GM19035 (cell line): ENCODE results near the gene ZNF530.
A peak's percentile ranks its signal among the peaks of the same experiment; 100 is the strongest.

Experiments used
- ATAC-seq: cut with Tn5 transposase; IDR thresholded peaks from one replicate; pipeline ENCODE4 v1.9.1; 2021; ENCODE audit not compliant: unreplicated experiment

The ZNF530 gene

GRCh38 chr19:57613941-57614743, 14.5 kb downstream of the ZNF530 start, which contains the start of gene ZNF134:
ZNF134 (plus strand) TSS chr19:57614242; CDS start chr19:57619469, 5,227 bp downstream.
- ATAC-seq = peak; percentile 95

DNA sequence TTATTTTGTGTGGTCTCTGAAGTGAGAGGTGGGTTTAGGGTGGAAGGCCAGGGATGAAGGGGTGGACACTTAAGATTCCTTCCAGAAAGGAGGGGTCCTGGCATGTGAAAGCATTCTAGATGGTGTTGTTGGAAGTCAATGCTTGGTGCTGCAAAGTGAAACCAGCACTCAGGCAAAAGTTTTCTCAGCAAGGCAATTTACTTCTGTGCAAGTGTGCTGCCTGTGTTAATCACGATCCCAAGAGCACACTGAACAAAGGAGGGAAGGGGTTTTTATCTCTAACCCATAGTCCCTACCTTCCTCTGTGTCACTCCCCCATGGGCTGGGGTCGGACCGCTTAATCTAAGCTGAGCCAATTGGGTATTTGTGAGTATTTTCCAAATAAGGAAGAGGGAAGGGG, 15.7 kb downstream of the ZNF530 start:
- no peak for ATAC-seq

DNA sequence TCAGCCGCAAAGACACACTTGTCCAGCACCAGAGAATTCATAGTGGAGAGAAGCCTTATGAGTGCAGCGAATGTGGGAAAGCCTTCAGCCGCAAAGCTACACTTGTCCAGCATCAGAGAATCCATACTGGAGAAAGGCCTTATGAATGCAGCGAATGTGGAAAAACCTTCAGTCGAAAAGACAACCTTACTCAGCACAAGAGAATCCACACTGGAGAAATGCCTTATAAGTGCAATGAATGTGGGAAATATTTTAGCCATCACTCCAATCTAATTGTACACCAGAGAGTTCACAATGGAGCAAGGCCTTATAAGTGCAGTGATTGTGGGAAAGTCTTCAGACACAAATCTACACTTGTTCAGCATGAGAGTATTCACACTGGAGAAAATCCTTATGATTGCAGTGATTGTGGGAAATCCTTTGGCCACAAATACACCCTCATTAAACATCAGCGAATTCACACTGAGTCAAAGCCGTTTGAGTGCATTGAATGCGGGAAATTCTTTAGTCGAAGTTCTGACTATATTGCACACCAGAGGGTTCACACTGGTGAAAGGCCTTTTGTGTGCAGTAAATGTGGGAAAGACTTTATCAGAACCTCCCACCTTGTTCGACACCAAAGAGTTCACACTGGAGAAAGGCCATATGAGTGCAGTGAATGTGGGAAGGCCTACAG, 21.1 kb downstream of the ZNF530 start:
- no peak for ATAC-seq

DNA sequence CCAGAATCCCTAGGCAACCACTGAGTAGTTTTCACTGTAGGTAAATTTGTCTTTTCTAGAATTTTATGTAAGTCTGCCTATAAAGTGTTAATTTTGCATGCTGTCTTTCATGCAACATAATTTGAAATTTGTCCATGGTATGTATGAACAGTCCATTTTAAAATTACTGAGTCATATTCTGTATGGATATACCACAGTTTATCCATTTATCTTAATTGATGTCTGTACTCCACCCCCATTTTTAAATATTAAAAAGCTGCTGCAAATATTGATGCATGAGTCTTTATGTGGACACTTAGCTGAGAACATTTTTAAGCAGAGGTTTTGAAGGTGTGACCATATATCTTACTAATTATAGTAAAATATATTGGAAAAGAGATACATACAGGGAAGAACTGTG, 23.4 kb downstream of the ZNF530 start:
- no peak for ATAC-seq

DNA sequence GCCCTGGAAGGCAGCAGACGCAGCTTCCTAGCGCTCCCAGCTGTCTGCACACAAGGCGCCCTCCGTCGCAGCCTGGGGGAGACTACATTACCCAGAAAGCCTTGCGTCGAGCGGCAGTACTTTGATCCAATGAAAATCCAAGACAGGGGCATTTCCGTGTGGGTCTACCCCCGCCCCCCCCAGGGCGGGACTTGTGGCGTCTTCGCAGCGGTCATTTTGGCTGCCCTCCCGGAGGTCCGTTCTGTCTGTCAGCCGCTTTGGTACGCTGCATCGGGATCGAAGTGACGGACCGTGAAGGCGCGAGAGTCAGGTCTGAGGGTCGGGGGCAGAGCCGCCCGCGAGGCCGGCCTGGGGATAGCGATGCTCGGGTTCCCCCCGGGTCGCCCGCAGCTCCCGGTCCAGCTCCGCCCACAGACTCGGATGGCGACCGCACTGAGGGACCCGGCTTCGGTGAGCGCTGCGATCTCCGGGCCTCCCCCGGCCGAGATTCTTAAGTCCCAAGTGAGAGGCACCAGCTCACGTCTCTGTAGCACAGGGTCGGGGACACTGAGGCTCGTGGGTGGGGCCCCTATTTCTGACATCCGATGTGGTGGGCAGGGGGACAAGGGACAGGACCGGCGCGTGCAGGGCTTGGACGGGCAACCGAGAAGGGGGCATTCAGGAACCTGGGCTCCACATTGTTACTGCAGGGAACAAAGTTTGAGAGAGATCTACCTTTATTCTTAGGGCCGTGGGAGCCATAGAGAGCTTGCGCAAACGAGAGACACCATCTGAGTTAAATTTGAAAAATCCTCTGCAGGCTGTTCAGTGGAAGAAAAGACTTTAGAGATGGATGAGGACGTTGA, 33.5 kb downstream of the ZNF530 start, which contains the start of gene ZNF211:
Gene ZNF211 (plus strand): TSS at position 182 of the 845 bp plus-strand sequence. CDS start 179 bp downstream, at position 361.
- ATAC-seq = peak; percentile 95

DNA sequence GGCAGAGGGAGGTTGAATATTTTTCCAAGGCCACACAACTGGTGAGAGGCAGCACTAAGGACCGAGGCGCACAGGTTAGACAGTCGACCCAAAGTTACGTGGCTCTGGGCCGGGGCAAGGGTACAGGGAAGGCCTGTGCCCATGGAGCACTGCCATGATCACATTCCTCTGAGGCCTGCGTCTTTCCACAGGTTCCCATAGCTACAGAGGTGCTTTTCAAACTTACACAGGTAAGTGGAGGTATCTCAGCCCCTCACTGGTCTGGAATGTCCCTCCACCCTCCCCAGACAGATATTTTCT, 34.1 kb downstream of the ZNF530 start:
- ATAC-seq = no peak

GRCh38 chr19:57637379-57637778, 37.7 kb downstream of the ZNF530 start:
- no peak for ATAC-seq

- no peak for ATAC-seq
Observed at GRCh38 chr19:57641715-57642234, 42.1 kb downstream of the ZNF530 start.

DNA sequence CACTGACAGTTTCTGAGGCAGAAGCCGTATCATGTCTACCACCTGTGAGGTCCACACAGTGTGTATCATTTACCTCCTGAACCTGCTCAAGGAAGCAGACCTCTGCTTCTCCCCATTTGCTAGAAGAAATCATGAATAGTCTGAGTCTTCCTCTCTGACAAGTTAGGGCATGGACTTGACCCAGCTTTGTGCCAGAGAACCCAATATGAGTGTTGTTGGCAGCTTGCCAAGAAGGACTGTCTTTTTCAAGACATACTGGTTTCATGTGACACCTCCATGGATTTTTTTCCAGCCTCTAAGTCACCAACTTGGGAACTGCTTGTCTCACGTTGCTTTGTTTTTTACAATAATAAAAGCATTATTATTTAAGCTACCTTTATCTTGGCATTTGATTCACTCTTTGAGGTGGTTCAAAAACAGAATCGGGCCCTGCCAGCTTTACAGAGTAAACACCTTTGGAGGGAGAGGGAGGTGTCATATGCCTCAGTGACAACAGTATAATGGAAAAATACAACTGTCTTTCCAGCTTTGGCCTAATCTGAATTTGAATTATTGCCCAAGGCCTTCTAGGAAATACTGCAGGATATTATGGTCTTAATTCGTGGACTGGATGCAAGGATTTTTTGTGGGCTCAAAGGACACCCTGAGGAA, 42.8 kb downstream of the ZNF530 start:
- ATAC-seq = no peak

DNA sequence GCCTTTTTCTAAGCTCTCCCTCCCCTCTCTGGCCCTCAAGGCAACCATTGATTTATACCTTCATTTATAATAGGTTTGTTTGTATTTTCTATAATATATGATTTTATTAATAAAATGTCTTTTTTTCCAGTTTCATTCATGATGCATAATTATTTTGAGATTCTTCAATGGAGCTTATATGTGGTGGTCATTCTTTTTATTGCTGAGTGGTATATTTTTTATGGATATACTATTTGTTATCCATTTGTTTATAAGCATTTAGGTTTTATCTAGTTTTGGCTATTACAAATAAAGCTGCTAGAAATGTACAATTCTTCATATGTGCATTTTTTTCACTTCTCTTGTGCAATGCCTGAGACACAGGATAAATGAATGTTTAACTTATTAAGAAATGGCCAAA, 44.0 kb downstream of the ZNF530 start:
- ATAC-seq = no peak

DNA sequence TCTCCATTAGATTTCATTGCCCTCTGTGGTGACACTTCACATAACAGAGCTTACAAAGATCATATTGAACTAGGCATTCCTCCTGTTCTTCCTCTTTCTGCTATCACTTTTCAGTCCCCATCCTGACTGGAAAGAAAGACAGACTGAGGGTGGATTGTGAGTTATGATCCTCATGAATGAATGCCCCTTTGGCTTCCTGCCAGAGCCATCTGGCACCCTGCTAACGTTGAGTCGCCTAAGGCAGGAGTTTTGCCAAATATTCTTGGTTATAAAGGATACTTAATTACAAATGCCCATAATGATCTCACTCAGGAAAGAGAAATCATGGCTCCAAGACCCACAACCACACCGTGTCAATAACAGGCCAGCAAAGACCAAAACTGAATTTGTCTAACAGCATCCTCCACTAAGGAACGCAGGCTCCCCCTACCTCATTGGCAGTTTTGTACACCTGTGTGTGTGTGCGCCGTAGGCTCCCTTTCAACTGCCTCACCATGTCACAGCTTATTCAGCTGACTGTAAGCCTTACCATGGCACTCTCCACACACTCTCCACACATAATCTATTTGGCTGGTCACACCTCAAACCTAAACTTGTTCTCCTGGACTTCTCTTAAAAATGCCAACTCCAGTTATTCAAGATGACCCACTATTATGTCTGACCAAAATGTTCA, 48.8 kb downstream of the ZNF530 start:
- ATAC-seq = no peak

GRCh38 chr19:57651654-57651996, 51.9 kb downstream of the ZNF530 start:
- no peak for ATAC-seq

DNA sequence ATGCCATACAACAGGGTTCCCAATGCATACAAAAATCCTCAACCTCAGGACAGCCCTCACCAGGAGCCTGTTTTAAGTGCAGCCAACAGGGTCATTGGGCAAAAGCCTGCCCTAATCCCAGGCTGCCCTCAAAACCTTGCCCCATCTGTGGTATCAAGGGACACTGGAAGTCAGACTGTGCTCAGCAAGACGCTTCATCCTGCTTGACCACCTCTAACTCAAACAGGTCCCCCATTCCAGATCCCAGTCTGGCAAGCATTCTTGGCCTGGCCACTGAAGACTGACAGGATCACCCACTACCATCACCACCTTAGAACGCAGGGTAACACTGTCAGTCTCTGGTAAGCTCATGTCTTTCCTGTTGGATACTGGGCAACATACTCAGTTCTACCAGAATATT, 54.0 kb downstream of the ZNF530 start:
- no peak for ATAC-seq

DNA sequence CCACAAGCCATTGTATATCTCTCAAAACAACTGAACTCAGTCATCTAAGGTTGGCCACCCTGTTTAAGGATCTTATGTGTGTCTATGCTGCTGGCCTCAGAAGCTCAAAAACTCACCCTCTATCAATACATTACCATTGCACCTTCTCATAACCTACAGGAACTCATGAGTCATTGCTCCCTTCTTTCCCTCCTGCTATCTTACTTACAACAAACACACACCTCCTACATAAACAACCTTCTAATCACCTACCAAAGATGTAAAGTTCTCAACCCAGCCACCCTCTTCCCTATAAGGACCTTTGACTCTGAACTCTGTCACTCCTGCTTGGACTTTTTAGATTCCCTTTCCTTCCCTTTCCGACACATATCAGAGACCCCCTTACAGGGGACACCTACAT, 55.8 kb downstream of the ZNF530 start:
- no peak for ATAC-seq

GRCh38 chr19:57656346-57656745, 56.7 kb downstream of the ZNF530 start:
- ATAC-seq = no peak
